Epithelial cell of esophagus (primary cell): ENCODE measurements around the gene CHADL.

Experiments used
- DNase-seq: peaks from one replicate; pipeline ENCODE4 v3.0.0; 2010; ENCODE audit warnings: low read depth
- H3K4me3 ChIP-seq: 2 replicates; pipeline ENCODE4 v1.5.1; 2011; ENCODE audit warnings: mild to moderate bottlenecking, low read length, control low read depth
- TF ChIP-seq, protein P1 (sequence below): IDR thresholded peaks from 2 replicates; pipeline ENCODE4 v1.5.1; 2011; ENCODE audit warnings: low read depth, mild to moderate bottlenecking, low read length, control low read depth, inconsistent platforms; ENCODE audit not compliant: insufficient read depth; ENCODE audit errors: missing control alignments

The CHADL gene

DNA sequence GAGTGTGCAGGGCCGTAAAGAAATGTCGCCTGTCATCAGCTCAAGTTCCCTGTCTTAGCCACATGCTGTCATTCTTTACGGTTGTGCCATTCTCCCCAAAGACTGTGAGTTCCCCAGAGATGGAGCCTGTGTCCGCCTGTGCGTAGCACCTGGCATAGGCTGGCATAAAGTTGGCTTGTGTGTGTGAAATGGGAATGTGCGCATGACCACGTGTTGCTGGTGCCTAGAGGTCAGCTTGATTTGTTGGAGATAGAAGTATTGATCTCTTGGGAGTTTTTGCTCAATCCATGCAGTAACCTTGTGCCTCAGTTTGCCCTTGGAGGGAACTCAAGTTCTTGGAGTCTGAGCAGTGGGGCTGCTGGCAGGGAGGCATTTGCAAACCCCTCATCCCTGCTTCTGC lies 9.4 kb downstream of the CHADL start:
- DNase-seq, result no peak
- no peak overlapping the region for H3K4me3 ChIP-seq
- TF ChIP-seq, protein P1, sequence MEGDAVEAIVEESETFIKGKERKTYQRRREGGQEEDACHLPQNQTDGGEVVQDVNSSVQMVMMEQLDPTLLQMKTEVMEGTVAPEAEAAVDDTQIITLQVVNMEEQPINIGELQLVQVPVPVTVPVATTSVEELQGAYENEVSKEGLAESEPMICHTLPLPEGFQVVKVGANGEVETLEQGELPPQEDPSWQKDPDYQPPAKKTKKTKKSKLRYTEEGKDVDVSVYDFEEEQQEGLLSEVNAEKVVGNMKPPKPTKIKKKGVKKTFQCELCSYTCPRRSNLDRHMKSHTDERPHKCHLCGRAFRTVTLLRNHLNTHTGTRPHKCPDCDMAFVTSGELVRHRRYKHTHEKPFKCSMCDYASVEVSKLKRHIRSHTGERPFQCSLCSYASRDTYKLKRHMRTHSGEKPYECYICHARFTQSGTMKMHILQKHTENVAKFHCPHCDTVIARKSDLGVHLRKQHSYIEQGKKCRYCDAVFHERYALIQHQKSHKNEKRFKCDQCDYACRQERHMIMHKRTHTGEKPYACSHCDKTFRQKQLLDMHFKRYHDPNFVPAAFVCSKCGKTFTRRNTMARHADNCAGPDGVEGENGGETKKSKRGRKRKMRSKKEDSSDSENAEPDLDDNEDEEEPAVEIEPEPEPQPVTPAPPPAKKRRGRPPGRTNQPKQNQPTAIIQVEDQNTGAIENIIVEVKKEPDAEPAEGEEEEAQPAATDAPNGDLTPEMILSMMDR, result no peak

GRCh38 chr22:41230401-41230785 lies 10.3 kb downstream of the CHADL start:
- no peak overlapping the region for H3K4me3 ChIP-seq
- no peak for DNase-seq
- TF ChIP-seq, protein P1, result no peak

DNA sequence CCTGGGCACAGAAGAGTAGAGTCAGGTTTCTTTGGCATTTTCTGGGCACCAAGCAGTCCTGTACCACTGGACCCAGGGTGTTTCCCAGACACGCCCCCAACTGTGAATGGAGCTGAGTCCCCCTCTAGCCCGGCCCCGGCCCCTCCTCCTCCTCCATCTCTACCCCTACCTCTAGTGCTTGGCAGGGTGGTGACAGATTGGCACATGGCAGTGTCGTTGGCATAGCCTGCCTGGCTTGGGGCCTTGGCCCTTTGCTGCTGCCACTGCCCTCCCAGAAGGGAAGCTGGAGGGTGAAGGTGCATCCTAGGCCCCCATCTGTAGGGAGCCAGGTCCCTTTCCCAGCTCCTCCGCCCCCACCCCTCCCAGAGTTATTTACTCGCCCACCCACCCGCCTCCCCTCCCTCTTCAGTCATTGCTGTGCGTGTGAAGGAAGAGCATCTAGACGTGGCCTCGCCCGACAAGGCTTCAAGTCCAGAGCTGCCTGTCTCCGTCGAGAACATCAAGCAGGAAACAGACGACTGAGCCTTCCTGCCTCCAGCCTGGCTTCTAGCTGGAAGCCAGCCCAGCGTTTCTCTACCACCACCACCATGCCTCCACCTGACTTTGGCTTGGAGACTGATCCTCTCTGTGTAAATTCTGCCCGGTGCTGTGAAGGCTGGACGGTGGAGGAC lies 10.9 kb downstream of the CHADL start:
- H3K4me3 ChIP-seq, result no peak overlapping the region
- DNase-seq, result no peak
- TF ChIP-seq, protein P1, result no peak

DNA sequence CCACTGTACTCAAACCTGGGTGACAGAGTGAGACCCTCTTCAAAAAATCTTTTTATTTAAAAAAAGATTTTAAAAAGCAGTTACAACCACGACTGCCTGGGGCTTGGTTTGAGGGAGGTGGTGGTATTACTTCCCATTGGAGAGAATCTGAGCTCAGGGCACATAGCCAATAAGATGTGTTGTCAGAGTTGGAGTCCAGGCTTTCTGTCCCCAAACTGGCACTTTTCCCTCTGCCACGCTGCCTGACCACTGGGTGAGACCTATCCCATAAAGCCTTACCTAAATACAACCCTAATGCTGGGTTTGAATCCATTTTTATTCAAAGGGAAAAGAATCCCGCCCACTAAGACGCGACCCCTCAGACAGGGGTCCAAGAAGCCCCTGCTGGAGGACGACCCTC lies 11.5 kb downstream of the CHADL start:
- no peak for DNase-seq
- H3K4me3 ChIP-seq, result no peak overlapping the region
- TF ChIP-seq, protein P1, result no peak

GRCh38 chr22:41226723-41227655 lies 13.7 kb downstream of the CHADL start:
- DNase-seq, result no peak
- TF ChIP-seq, protein P1, result no peak
- no peak overlapping the region for H3K4me3 ChIP-seq

- TF ChIP-seq, protein P1, result no peak
- DNase-seq, result no peak
- H3K4me3 ChIP-seq, result no peak overlapping the region
These were observed 17.2 kb downstream of the CHADL start for GRCh38 chr22:41223535-41223934.
